H9 (cell line): ENCODE measurements around the gene CNNM1. TPM values are rescaled to one million over a fixed set of nuclear protein-coding genes. Genes with fewer than 3 reads are reported as not detected.
A peak's percentile ranks its signal among the peaks of the same experiment; 100 is the strongest.

Experiments
- DNase-seq: peaks from one replicate; pipeline ENCODE4 v3.0.0-alpha.2; 2017
- H2AFZ ChIP-seq: one replicate; pipeline ENCODE4 v1.6.1; 2013; ENCODE audit warnings: mild to moderate bottlenecking, low read length, control low read depth, moderate library complexity
- H2AK5ac ChIP-seq: 2 replicates; pipeline ENCODE4 v1.6.1; 2013; ENCODE audit warnings: low read length, control low read depth, mixed read lengths; ENCODE audit not compliant: insufficient read length
- H2BK120ac ChIP-seq: one replicate; pipeline ENCODE4 v1.6.1; 2013; ENCODE audit warnings: low read depth, mild to moderate bottlenecking, low read length, control low read depth, inconsistent platforms; ENCODE audit not compliant: poor library complexity, severe bottlenecking
- H2BK12ac ChIP-seq: 2 replicates; pipeline ENCODE4 v1.6.1; 2013; ENCODE audit warnings: low read length, control low read depth, mixed read lengths, low read depth; ENCODE audit not compliant: insufficient read length
- H2BK15ac ChIP-seq: 2 replicates; pipeline ENCODE4 v1.6.1; 2013; ENCODE audit warnings: low read depth, low read length, control low read depth
- H2BK20ac ChIP-seq: one replicate; pipeline ENCODE4 v1.6.1; 2013; ENCODE audit warnings: low read depth, mild to moderate bottlenecking, low read length, control low read depth, inconsistent platforms; ENCODE audit not compliant: poor library complexity, severe bottlenecking
- H2BK5ac ChIP-seq: 2 replicates; pipeline ENCODE4 v1.6.1; 2013; ENCODE audit warnings: low read length, control low read depth, mixed read lengths; ENCODE audit not compliant: insufficient read length
- H3K14ac ChIP-seq: 2 replicates; pipeline ENCODE4 v1.6.1; 2013; ENCODE audit warnings: low read length, control low read depth; ENCODE audit not compliant: insufficient read depth
- H3K18ac ChIP-seq: 2 replicates; pipeline ENCODE4 v1.6.1; 2013; ENCODE audit warnings: low read depth, mild to moderate bottlenecking, mixed read lengths, low read length, control low read depth; ENCODE audit not compliant: insufficient read length
- H3K23ac ChIP-seq: 2 replicates; pipeline ENCODE4 v1.6.1; 2013; ENCODE audit warnings: low read length, control low read depth, mixed read lengths, low read depth; ENCODE audit not compliant: insufficient read length
- H3K23me2 ChIP-seq: 2 replicates; pipeline ENCODE4 v1.6.1; 2013; ENCODE audit warnings: low read depth, mild to moderate bottlenecking, mixed read lengths, low read length, control low read depth; ENCODE audit not compliant: insufficient read length, poor library complexity, severe bottlenecking
- H3K27ac ChIP-seq: 2 replicates; pipeline ENCODE4 v1.5.1; 2013; ENCODE audit warnings: low read length, control low read depth, mixed read lengths, low read depth; ENCODE audit not compliant: insufficient read length
- H3K27me3 ChIP-seq: 2 replicates; pipeline ENCODE4 v1.6.1; 2013; ENCODE audit warnings: low read length, control low read depth, inconsistent platforms; ENCODE audit not compliant: insufficient read depth
- H3K4ac ChIP-seq: 2 replicates; pipeline ENCODE4 v1.6.1; 2013; ENCODE audit warnings: low read depth, mild to moderate bottlenecking, control low read depth, inconsistent platforms, low read length, moderate library complexity
- H3K4me1 ChIP-seq: 2 replicates; pipeline ENCODE4 v1.6.1; 2013; ENCODE audit warnings: low read length, control low read depth, inconsistent platforms; ENCODE audit not compliant: insufficient read depth
- H3K4me2 ChIP-seq: 2 replicates; pipeline ENCODE4 v1.6.1; 2013; ENCODE audit warnings: low read length, control low read depth, mixed read lengths; ENCODE audit not compliant: insufficient read length, insufficient read depth
- H3K56ac ChIP-seq: 2 replicates; pipeline ENCODE4 v1.6.1; 2013; ENCODE audit warnings: low read depth, mild to moderate bottlenecking, mixed read lengths, low read length, control low read depth; ENCODE audit not compliant: insufficient read length
- H3K79me1 ChIP-seq: 2 replicates; pipeline ENCODE4 v1.6.1; 2013; ENCODE audit warnings: low read depth, mild to moderate bottlenecking, moderate library complexity, low read length, control low read depth, inconsistent platforms; ENCODE audit not compliant: insufficient read depth, poor library complexity, severe bottlenecking
- H3K79me2 ChIP-seq: 2 replicates; pipeline ENCODE4 v1.6.1; 2013; ENCODE audit warnings: low read length, control low read depth, inconsistent platforms; ENCODE audit not compliant: insufficient read depth
- H3K9ac ChIP-seq: 2 replicates; pipeline ENCODE4 v1.6.1; 2013; ENCODE audit warnings: low read length, control low read depth, mixed read lengths; ENCODE audit not compliant: insufficient read length; ENCODE audit errors: extremely low read depth
- H3K9me3 ChIP-seq: one replicate; pipeline ENCODE4 v1.6.1; 2013; ENCODE audit warnings: low read depth, low read length, inconsistent platforms; ENCODE audit not compliant: control insufficient read depth
- H3T11ph ChIP-seq: one replicate; pipeline ENCODE4 v1.6.1; 2013; ENCODE audit warnings: mild to moderate bottlenecking, low read length, control low read depth, inconsistent platforms
- H4K20me1 ChIP-seq: one replicate; pipeline ENCODE4 v1.6.1; 2013; ENCODE audit not compliant: control insufficient read depth, insufficient read length, insufficient read depth
- H4K5ac ChIP-seq: 2 replicates; pipeline ENCODE4 v1.6.1; 2013; ENCODE audit warnings: low read depth, mild to moderate bottlenecking, mixed read lengths, low read length, control low read depth; ENCODE audit not compliant: insufficient read length
- H4K8ac ChIP-seq: replicated peaks from 2 replicates; pipeline ENCODE4 v1.6.1; 2013; ENCODE audit warnings: low read length, control low read depth, mixed read lengths, low read depth; ENCODE audit not compliant: insufficient read length
- H4K91ac ChIP-seq: 2 replicates; pipeline ENCODE4 v1.6.1; 2013; ENCODE audit warnings: low read depth, mild to moderate bottlenecking, moderate library complexity, mixed read lengths, low read length, control low read depth; ENCODE audit not compliant: insufficient read length
- H3K27ac Mint-ChIP-seq, 3 experiments: 2 replicates in 2 of 3; 3 replicates in 1 of 3; pipeline ENCODE4 v1.8.0; 2020 to 2021; ENCODE audit warnings: mixed read lengths in 3 of 3, mild to moderate bottlenecking in 1 of 3, moderate library complexity in 1 of 3
- H3K27me3 Mint-ChIP-seq: 2 replicates; pipeline ENCODE4 v1.8.0; 2021; ENCODE audit warnings: low read depth, mild to moderate bottlenecking, moderate library complexity, mixed read lengths
- H3K36me3 Mint-ChIP-seq, 3 experiments: 2 replicates in 2 of 3; 3 replicates in 1 of 3; pipeline ENCODE4 v1.8.0; 2020 to 2021; ENCODE audit warnings: low read depth in 3 of 3, mixed read lengths in 3 of 3; ENCODE audit not compliant: insufficient read depth in 1 of 3
- H3K4me1 Mint-ChIP-seq, 2 experiments: 2 replicates each; pipeline ENCODE4 v1.8.0; 2020; ENCODE audit warnings: mixed read lengths in 2 of 2
- H3K4me3 Mint-ChIP-seq, 2 experiments: 2 replicates in 1 of 2; 3 replicates in 1 of 2; pipeline ENCODE4 v1.8.0; 2020 to 2021; ENCODE audit warnings: mild to moderate bottlenecking in 2 of 2, mixed read lengths in 2 of 2, moderate library complexity in 1 of 2
- H3K9me3 Mint-ChIP-seq, 2 experiments: 2 replicates in 1 of 2; 3 replicates in 1 of 2; pipeline ENCODE4 v1.8.0; 2020; ENCODE audit warnings: mild to moderate bottlenecking in 2 of 2, mixed read lengths in 2 of 2, moderate library complexity in 1 of 2
- CTCF ChIP-seq: fragments of 200-600 bp; sonication (generic); conservative IDR thresholded peaks from 3 replicates; pipeline ENCODE4 v1.8.0; 2021; ENCODE audit warnings: antibody characterized with exemption, mild to moderate bottlenecking
- WGBS: extraction: QIAGEN DNeasy Blood & Tissue Kit; methylation state at CpG from one replicate; pipeline ENCODE4 v1.1.7; 2013; ENCODE audit warnings: missing lambda C conversion rate, low lambda C conversion rate, mixed read lengths; ENCODE audit not compliant: insufficient read length; ENCODE audit errors: extremely low coverage; 5-methylcytosine and 5-hydroxymethylcytosine counted together
- total RNA-seq: library from RNA; stranded (reverse); gene quantifications from 2 replicates; pipeline ENCODE4 v1.2.1, GENCODE V29; 2021

CNNM1 gene
- total RNA-seq, 1 experiment from 2014 or later: 0.35 TPM

GRCh38 chr10:99432047-99432446 lies 102.9 kb downstream of the CNNM1 start:
- no peaks in the 10 kb centered on the region for H3K9me3 ChIP-seq
- no peak overlapping the region for H2AK5ac ChIP-seq
- Mint-ChIP-seq H3K27me3 (no peaks in the 10 kb centered on the region; the same call in none of the 2 replicates), H3K27ac (no peak overlapping the region; a peak in 1 of 7 replicates), H3K4me1 (peaks cover 14 to 20% of the 10 kb centered on the region in 2 experiments), H3K9me3 (no peaks in the 10 kb centered on the region), H3K4me3 (peak overlapping the region; percentile 41 to 74), H3K36me3 (0 out of 7 replicates have a peak, but pooled peaks cover 0 to 3% (median 0%) of the 10 kb centered on the region in 3 experiments)
- no peak overlapping the region for H3K4ac ChIP-seq
- no peak overlapping the region for H3K27ac ChIP-seq
- no peak overlapping the region for H3K9ac ChIP-seq
- TF ChIP-seq CTCF: no peak
- H3K79me2 ChIP-seq: peaks cover 6% of the 10 kb centered on the region; the same call in 1 of the 2 replicates
- H3K18ac ChIP-seq: no peak overlapping the region
- H2AFZ ChIP-seq: no peak overlapping the region
- no peak overlapping the region for H2BK15ac ChIP-seq
- H3K4me2 ChIP-seq: peak overlapping the region; percentile 64
- no peak overlapping the region for H4K5ac ChIP-seq
- H2BK12ac ChIP-seq: no peak overlapping the region
- peaks cover 2% of the 10 kb centered on the region for H3K79me1 ChIP-seq
- no peak overlapping the region for H3T11ph ChIP-seq
- no CpG with 5 or more reads among the region's 4 CpGs for WGBS
- H3K23me2 ChIP-seq: peaks cover 8% of the 10 kb centered on the region
- no peak overlapping the region for H4K91ac ChIP-seq
- no peak overlapping the region for H4K8ac ChIP-seq
- H3K23ac ChIP-seq: no peak overlapping the region
- H3K14ac ChIP-seq: no peak overlapping the region
- H3K27me3 ChIP-seq: no peaks in the 10 kb centered on the region
- H4K20me1 ChIP-seq: no peaks in the 10 kb centered on the region
- no peak overlapping the region for H2BK120ac ChIP-seq
- no peaks in the 10 kb centered on the region; the same call in 1 of the 2 replicates for H3K4me1 ChIP-seq
- H2BK5ac ChIP-seq: no peak overlapping the region
- no peak overlapping the region for H3K56ac ChIP-seq
- DNase-seq: no peak
- no peak overlapping the region for H2BK20ac ChIP-seq
